GM12865 (cell line): ENCODE measurements around the gene CEP95.
A peak's percentile ranks its signal among the peaks of the same experiment; 100 is the strongest.

Experiments
- DNase-seq: peaks from one replicate; pipeline ENCODE4 v3.0.0; 2010; ENCODE audit warnings: low read depth
- H3K4me3 ChIP-seq: 2 replicates; pipeline ENCODE4 v1.5.1; 2011; ENCODE audit warnings: mild to moderate bottlenecking, low read depth, low read length, control low read depth
- CTCF ChIP-seq: IDR thresholded peaks from 2 replicates; pipeline ENCODE4 v1.5.1; 2011; ENCODE audit warnings: low read length, control low read depth, low read depth, inconsistent platforms; ENCODE audit not compliant: insufficient read depth; ENCODE audit errors: missing control alignments

Gene CEP95

GRCh38 chr17:64496348-64496785 is 10.4 kb upstream of the CEP95 start:
- no peak for TF ChIP-seq CTCF
- peak overlapping the region; percentile 76 for H3K4me3 ChIP-seq
- DNase-seq, result no peak

GRCh38 chr17:64496786-64497564 is 9.8 kb upstream of the CEP95 start, which contains the start of gene POLG2:
Gene POLG2, minus strand, starts transcription at chr17:64497054. Its CDS starts 86 bp downstream, at chr17:64496968.
- peak; percentile 59 for TF ChIP-seq CTCF
- H3K4me3 ChIP-seq, result peak within 1 kb of the TSS; percentile 76
- DNase-seq, result peak; percentile 97

GRCh38 chr17:64497565-64498035 is 9.2 kb upstream of the CEP95 start:
- TF ChIP-seq CTCF, result no peak
- DNase-seq, result no peak
- peak overlapping the region; percentile 76 for H3K4me3 ChIP-seq

GRCh38 chr17:64498308-64499203 is 8.2 kb upstream of the CEP95 start:
- DNase-seq, result peak; percentile 17
- H3K4me3 ChIP-seq, result no peak overlapping the region
- TF ChIP-seq CTCF, result no peak

- no peak for TF ChIP-seq CTCF
- no peak for DNase-seq
- no peak overlapping the region for H3K4me3 ChIP-seq
Observed at GRCh38 chr17:64499805-64500486, 6.8 kb upstream of the CEP95 start.

GRCh38 chr17:64500487-64500859 is 6.3 kb upstream of the CEP95 start:
- no peak for DNase-seq
- no peak for TF ChIP-seq CTCF
- no peak overlapping the region for H3K4me3 ChIP-seq
